ENCODE data around the gene TRAF3IP3.
"Not testable (repeated sequence)": the region's sequence is repeated elsewhere in the genome, so short reads cannot be mapped to it uniquely, and the experiment has no call there.

TRAF3IP3 gene

DNA sequence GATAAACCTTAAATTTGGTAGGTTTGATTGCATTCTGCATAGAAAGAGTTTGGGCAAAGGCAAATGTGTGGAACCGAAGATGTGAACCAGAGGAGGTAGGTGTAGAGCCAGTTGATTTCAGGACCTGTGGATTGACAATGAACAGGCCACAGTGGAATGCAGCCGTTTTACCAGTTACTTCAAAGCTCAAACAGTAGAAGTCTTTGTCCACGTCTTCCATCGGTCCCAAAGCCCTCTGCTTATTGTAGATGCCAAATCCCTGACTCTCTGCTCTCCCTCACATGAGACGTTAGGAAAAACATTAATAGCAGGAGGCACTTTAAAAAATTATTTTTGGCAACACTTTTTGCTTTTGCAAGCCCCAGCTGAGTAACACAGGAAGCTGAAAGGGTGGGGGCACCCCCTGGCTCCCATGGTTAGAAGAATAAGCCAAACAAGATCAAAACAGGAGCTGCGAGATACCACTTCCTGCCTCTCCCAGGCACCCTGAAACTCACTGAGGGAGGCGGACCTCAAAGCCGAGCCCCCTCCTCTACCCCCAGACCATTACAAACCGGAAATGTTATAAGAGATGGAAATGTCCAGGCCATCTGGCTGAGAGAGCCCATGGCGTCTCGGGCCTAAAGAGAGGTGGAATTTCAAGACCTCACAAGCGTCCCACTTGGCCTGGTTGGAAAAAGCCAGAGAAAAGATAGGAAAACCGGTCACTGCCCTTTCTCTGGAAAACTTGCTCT is 13.5 kb downstream of the TRAF3IP3 start:
- peak; percentile 61 for DNase-seq (ENCODE audit: low read depth)

DNA sequence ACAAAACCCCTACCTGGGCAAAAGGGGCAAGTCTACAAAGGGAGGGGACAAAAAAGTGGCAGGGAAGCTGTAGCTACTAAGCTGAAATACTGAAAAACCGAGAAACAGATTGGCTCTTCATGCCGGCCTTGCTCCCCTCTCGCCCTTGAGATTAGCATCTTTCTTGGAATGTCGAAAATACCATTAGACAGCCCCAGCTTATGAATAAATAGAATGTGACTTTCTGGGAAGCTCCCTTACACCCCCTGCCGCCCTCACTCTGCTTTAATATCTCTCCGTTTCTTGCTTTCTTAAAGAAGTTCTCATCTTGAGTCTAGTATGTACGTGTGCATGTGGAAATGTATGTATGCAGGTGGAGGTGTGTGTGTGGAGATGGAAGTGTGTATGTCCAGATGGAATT is 14.1 kb downstream of the TRAF3IP3 start:
- DNase-seq (ENCODE audit: low read depth): peak; percentile 11

DNA sequence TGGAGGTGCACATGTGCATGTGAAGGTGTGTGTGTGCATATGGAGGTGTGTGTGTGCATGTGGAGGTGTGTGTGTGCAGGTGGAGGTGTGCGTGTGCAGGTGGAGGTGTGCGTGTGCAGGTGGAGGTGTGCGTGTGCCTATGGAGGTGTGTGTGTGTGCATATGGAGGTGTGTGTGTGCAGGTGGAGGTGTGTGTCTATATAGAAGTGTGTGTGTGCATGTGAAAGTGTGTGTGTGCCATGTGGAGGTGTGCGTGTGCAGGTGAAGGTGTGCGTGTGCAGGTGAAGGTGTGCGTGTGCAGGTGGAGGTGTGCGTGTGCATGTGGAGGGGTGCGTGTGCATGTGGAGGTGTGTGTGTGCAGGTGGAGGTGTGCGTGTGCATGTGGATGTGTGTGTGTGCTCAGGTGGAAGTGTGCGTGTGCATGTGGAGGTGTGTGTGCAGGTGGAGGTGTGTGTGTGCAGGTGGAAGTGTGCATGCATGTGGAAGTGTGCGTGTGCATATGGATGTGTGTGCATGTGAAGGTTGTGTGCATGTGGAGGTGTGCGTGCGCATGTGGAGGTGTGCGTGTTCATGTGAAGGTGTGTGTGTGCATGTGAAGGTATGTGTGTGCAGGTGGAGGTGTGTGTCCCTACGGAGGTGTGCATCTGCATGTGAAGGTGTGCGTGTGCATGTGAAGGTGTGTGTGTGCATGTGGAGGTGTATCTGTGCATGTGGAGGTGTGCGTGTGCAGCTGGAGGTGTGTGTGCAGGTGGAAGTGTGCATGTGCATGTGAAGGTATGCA is 15.0 kb downstream of the TRAF3IP3 start:
- DNase-seq (ENCODE audit: low read depth): no peak

DNA sequence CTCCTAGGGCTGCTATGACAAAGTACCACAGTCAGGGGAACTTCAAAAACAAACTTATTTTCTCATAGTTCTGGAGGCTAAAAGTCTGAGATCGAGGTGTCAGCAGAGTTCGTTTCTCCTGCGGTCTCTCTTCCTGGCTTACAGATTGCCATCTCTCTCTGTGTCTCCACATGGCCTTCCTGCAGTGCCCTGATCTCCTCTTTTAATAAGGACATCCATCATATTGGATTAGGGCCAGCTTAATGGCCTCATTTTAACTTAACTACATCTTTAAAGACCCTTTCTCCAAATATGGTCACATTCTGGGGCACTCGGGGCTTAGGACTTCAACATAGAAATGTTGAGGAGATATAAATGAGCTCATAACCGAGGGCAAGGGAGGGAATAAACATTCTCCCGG is 16.3 kb downstream of the TRAF3IP3 start:
- no peak for DNase-seq (ENCODE audit: low read depth)

DNA sequence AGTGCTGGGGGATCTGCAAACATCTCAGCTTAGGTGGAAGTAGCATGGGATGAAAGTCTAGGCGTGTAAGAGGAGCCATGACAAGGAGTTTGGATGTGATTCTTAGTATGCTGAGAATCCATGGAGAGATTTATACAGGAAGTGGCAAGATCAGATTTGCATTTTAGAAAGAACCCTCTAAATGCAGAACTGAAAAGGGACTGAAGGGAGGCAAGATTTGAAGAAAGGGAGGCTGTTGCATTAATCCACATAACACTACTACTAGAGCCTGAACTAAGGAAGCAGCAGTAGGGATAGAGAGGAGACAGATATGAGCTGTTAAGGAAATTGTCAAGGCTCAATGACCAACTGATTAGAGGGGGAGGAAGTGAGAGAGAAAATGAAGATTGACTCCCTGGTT is 18.7 kb downstream of the TRAF3IP3 start:
- no peak for DNase-seq (ENCODE audit: low read depth)

DNA sequence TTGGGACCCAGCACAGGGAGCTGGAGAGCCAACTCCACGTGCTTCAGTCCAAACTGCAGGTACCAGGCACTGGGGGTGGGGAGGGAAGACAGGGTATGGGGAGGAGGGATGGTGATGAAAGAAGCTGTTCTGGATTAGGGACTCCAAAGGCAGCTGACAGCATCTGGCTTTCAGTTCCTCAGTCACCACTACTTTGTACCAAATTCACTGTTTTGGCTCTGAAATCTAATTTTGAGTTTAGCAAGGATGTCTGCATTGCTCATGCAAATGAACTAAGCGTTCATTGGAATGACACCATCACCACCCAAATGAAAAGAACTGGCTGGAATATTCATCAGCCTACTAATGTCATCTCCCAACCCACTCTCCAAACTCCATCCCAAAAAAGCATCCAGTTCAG is 19.8 kb downstream of the TRAF3IP3 start:
- DNase-seq (ENCODE audit: low read depth): no peak

DNA sequence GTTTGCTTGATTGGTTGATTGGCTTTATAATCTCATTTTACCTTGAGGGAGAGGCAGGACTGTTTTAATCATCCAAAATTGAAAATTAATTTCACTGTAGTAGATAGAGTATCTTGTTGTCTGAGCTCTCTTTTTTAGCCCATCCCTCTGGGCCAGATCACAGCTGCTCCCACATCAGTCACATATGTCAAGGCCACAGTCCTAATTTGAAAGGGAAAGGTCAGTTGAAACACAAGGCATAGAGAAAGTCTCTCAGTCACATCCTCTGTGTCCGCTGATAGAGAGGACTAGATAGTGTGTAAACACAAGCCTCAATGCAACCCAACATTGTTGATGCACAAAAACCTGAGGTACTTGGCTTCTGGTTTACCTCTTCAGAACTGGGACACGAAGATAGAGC is 21.7 kb downstream of the TRAF3IP3 start:
- DNase-seq (ENCODE audit: low read depth): no peak

DNA sequence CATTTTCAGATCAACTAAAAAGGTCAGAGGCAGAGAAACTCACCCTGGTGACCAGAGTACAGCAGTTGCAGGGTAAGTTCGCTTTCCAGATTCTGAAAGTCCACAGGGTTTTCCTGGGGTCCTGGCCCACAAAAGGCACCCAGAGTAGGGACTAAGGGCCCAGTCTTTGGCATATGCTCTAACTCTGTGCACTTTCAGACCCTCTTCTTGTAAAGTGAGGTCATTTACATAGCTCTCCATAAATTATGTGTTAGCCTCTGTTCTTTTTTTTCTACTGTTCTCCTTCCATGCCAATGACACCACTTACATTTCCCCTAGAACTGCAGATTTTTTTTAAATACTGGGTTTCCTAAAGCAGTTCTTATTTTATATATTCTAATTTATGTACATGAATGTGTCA is 22.2 kb downstream of the TRAF3IP3 start:
- DNase-seq (ENCODE audit: low read depth): no peak

DNA sequence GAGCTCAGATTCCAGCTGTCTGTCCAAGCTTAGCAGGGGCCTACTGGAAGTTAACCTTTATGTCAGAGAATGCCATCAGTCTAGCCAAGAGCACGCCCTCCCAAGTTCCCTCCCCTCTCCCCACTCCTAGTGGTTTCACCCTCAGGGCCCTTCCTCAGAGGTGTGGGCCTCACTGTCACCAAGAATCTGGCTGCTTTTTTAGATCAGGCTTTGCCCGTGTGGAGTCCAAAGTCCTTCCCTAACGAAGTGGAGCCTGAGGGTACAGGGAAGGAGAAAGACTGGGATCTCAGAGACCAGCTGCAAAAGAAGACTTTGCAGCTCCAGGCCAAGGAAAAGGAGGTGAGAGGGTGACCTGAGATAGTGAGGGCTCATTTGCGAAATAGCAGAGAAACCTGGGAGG is 24.4 kb downstream of the TRAF3IP3 start:
- no peak for DNase-seq (ENCODE audit: low read depth)

DNA sequence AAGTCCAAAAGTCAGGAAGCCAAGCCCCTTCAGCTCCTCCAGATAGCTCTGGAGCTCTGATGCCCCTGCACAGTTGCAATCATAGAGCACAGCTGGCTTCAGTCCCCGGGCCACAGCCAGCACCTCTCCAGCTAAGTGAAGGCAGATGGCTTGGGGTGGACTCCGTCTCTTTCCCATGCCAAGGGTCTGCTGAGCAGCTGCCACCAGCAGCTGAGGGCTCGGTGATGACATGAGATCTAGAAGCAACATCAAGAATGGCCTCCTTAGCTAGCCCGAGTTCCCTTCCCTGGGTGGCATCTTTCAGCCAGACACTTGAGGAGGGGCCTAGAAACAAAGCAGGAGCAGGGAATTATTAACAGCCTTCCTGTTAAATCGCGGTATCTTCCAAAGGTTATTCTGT is 27.5 kb downstream of the TRAF3IP3 start:
- no peak for DNase-seq (ENCODE audit: low read depth)

DNA sequence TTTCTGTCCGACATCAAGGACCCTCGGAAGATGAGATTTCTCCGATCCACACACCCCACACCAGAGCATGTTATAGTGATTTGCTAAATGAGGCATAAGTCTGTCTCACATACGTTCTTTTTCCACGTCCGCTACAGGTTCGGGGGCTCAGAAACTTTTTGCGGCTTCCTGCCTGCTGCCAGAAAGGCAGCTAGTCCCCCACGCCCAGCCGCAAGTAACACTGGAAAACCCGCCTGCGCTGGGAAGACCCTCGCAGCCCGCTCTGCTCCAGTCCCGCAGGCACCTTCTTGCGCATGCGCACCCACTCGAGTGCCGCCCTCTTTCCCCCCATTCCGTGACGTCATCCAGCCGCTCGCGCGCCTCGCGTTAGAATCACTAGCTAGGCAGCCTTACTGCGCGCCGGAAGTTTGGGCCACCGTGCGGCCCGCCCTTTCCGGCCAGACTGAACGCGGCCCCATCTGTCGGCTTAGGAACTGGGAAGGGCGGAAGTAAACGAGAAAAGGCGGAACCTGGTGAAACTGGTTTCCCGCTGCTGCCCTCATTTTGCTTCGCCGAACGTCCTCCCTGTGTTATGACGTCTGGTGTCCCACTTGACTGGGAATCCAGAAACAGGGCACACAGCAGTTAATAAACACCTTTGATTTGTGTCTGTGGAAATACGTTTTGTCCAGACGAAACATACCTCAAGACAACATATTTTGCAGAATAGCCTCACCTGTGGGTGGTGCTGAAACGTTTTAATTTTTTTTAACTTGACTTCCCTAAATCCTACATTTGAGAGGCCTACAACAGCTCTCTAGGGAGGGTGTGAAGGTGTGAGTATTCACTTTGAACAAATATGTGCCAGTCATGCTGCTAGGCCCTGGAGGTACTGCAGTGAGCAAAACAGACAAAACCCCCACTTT is 28.7 kb downstream of the TRAF3IP3 start, which contains the start of gene C1orf74:
Gene C1orf74, minus strand, starts transcription at position 295 of the 905 bp plus-strand sequence. CDS start 925 bp downstream, outside the sequence.
- DNase-seq (ENCODE audit: low read depth): peak; percentile 86

DNA sequence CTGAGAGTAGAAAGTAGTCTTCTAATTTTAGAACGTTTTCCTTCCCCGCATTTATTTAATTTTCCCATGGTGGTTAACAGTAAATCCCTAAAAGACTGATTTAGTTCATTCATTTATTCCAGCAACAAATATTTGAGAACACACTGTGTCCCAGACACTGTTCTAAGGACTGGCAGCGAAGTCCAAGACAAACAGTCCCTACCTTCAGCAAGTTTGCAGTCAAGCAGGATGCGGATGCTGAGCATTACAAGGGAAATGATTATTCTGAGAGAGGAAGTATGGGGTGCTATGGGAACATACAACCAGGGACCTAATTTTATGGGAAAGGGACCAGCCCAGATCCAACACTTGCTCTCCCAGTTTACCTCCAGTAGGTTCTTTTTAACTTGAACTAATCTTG is 29.7 kb downstream of the TRAF3IP3 start:
- no peak for DNase-seq (ENCODE audit: low read depth)

DNA sequence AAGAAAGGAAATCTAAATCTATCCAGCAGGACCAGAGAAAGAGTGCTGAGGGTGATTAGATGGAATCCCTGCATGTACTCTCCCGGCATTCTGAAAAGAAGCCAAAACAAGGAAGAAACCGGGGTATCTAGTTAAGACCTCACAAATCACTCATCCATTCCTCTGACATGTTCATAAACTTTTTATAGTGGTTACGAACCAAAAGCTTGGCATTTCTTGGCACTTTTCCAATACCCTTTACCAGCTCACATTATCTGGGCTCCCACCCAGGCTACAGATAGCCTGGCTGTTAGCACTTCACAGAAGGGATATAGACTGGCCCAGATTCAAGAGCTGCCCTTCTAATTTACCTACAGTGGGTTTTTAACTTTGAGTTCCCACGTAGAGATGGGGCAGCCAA is 30.3 kb downstream of the TRAF3IP3 start:
- DNase-seq (ENCODE audit: low read depth): no peak

DNA sequence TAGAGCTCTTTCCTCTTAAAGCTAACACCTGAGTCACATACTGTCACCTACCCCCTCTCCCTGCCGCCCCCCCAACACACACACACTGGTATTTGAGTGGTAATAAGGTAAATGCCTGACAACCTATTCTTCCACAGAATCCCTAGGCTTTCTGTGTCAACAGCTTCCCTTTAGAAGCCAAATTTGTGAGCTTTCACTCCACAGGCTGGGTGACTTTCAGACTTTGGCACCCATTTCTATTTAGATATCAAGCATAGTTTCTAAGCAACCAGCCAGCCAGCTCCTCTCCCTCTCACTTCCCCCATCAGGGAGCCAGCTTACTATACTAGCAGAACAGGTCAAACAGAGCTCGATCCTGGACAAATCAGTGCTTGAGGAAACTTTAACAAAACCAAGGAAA is 31.7 kb downstream of the TRAF3IP3 start:
- no peak for DNase-seq (ENCODE audit: low read depth)

DNA sequence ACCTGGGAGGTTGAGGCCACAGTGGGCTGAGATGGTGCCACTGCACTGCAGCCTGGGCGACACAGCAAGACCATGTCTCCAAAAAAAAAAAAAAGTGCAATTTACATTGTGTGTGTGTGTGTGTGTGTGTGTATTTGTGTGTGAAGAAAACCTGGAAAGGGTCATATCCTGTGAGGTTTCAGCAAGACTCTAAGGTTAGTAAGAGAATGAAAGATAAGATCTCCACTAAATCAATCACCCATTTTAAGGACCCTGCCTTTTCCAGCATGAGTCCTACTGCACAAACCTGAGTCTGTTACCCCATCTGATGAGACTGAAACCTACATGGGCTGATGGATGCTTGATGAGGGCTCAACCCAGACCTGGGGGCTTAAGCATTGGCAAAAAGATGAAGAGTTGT is 33.4 kb downstream of the TRAF3IP3 start:
- no peak for DNase-seq (ENCODE audit: low read depth)

DNA sequence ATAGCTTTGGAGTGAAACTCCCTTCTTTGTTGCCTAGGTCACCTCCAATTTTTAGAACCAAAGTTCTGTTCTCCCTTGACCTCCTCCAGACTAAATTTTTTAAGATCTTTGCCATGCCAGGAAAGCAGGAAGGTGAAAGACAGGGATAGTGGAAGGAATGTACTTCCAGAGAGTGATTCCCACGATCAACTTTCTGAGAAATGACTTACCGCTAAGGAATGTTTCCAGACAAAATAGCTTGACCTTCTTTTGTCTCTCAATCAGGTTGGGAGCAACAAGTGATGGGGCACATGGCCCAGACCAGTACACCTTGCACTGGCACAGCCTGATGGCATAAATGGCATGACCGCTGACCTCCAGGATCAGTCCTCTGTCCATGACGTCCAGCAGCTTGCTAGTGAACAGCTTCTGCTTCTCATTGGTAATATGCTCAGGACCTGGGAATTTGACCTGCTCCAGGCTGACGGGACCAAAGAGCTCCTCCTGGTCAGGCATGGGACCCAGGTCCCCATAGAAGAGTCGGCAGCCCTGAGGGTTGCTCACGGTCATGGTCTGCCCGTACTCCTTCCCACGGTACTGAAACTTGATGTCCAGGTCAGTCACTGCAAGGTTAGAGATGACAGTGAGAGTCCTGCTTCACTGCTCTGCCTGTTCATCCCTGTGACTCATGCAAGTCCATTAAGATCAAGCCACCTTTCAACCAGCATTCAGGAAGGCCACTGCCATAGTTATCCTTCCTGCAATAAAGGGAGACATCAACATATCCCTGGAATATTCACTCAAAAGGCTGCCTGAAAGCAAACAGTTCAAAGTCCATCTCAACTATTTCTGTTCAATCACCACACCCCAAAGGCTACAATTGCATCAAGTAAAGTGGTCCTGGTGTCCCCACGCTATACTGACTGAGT is 34.7 kb downstream of the TRAF3IP3 start:
- no peak for DNase-seq (ENCODE audit: low read depth)

DNA sequence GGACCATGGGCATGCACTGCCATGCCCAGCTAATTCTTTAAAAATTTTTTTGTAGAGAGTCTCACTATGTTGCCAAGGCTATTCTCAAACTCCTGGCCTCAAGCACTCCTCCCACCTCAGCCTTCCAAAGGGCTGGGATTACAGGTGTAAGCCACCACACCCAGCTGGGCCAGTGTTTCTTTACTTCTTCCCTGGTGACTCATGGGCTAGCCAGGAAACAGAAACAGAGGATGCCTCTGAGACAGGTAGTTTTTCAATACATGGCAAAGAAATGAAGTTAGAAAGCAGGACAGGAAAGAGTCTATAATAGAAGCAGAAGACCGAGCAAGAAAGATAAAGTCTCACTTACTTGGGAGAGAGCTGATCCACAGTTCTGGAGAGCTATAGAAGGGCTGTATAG is 36.1 kb downstream of the TRAF3IP3 start:
- DNase-seq (ENCODE audit: low read depth): no peak

DNA sequence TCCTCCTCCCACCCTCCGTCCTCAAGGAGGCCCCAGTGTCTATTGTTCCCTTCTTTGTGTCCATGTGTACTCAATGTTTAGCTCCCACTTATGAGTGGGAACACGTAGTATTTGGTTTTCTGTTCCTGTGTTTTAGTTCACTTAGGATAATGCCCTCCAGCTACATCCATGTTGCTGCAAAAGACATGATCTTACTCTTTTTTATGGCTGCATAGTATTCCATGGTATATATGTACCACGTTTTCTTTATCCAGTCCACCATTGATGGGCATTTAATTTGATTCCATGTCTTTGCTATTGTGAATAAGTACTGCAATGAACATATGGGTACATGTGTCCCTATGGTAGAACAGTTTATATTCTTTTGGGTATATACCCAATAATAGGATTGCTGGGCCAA is 37.9 kb downstream of the TRAF3IP3 start:
- not testable (repeated sequence) for DNase-seq (ENCODE audit: low read depth)

DNA sequence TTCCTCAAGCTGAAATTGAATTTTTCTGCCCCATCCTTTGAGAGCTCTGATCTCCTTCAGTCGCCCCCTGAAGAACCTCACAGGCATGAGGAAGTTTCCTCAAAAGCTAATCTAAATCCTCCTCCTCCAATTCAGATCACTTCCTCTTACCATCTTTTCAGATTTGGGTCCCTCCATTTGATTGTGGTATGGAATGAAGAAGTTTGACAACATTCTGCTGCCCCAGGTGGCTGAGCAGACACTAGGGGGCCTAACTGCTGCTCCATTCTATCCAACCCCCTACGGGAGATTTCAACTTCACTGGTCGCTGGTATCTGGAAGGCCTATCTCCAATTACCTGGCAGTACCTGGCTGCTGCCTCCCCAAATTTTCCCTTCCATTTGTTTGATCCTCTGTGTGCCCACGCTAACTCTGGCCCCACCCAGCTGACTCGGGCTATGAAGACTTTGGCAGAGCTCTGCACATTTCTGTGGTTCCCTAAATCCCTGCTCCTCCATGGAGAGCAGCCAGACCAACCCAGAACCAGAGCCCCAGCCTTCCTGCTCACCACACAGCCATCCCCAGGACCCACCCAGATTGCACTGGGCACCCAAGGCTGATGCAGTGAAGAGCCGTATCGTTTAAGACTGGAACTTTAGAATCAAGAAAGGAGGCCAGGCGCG is 42.3 kb downstream of the TRAF3IP3 start:
- peak; percentile 22 for DNase-seq (ENCODE audit: low read depth)

DNA sequence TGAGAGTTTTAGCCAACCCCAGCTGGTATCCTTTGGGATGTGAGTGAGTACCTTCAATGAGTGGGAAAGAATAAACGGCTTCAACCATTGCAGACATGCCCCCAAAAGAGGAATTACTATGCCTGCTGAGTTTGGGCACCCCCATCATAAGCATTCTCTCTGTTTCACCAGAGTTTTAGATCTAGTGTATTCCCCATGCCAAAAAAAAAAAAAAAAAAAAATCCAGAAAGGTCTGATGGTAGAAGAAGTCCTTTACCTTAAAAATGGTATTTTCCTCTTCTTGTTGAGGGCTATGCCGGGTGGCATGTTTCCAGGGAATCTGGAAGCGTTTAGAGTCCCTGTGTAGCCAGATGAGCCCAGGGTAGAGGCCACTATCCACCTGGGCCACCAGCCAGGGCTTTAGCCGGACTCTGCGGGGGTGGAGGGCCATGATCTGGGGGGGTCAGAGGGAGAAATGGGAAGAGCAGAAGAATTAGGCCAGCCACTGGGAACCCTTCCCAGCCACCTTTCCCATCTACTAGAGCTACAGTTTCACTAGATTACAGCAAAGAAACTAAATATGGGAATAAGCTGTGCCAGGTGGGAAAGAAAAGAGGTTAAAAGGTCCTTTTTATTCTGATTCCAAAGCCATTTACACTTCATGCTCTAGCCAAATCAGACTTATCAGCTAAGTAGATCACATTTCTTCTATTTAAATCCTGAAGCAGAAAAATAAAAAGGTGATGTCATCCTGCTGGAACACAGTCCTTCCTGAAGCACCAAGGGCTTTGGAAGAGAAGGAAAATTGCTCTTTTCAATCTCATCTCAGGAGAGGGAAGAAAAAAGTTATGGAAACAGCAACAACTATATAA is 45.4 kb downstream of the TRAF3IP3 start:
- DNase-seq (ENCODE audit: low read depth): no peak
